ENCODE results near the gene CD209. TPM values are rescaled to one million over a fixed set of nuclear protein-coding genes. Genes with fewer than 3 reads are reported as not detected.

The CD209 gene
- polyA plus RNA-seq, 1 experiment = not detected

GRCh38 chr19:7744199-7744786 lies 3.0 kb downstream of the CD209 start:
- no peaks in the 10 kb centered on the region for H3K9me3 ChIP-seq (ENCODE audit: control insufficient read depth, insufficient read depth, low read length)
- TF ChIP-seq, protein P1, sequence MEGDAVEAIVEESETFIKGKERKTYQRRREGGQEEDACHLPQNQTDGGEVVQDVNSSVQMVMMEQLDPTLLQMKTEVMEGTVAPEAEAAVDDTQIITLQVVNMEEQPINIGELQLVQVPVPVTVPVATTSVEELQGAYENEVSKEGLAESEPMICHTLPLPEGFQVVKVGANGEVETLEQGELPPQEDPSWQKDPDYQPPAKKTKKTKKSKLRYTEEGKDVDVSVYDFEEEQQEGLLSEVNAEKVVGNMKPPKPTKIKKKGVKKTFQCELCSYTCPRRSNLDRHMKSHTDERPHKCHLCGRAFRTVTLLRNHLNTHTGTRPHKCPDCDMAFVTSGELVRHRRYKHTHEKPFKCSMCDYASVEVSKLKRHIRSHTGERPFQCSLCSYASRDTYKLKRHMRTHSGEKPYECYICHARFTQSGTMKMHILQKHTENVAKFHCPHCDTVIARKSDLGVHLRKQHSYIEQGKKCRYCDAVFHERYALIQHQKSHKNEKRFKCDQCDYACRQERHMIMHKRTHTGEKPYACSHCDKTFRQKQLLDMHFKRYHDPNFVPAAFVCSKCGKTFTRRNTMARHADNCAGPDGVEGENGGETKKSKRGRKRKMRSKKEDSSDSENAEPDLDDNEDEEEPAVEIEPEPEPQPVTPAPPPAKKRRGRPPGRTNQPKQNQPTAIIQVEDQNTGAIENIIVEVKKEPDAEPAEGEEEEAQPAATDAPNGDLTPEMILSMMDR (IDR thresholded peaks at IDR 0.05; ENCODE audit: low read depth, low read length) = no peak
- H3K27me3 ChIP-seq (ENCODE audit: control insufficient read depth, insufficient read depth, low read length) = peaks cover 3% of the 10 kb centered on the region
- H3K27ac ChIP-seq (ENCODE audit: low read depth, low read length) = no peak overlapping the region
- ChIA-PET CTCF (interaction anchor here (0.5 kb wide), 1 partner anchor 1227 kb away, joined by 5 read pairs; no protein-coding TSS in a partner anchor), POLR2A (no interaction called here)
- no peak overlapping the region for H3K4me3 ChIP-seq (ENCODE audit: low read depth, low read length)
- DNase-seq (ENCODE audit: low read depth, low spot score) = no peak

- H3K27ac ChIP-seq (ENCODE audit: low read depth, low read length) = no peak overlapping the region
- no peak for DNase-seq (ENCODE audit: low read depth, low spot score)
- ChIA-PET CTCF (no interaction called here), POLR2A (no interaction called here)
- H3K27me3 ChIP-seq (ENCODE audit: control insufficient read depth, insufficient read depth, low read length) = peaks cover 3% of the 10 kb centered on the region
- H3K9me3 ChIP-seq (ENCODE audit: control insufficient read depth, insufficient read depth, low read length) = no peaks in the 10 kb centered on the region
- TF ChIP-seq, protein P1 (IDR thresholded peaks at IDR 0.05; ENCODE audit: low read depth, low read length) = no peak
- no peak overlapping the region for H3K4me3 ChIP-seq (ENCODE audit: low read depth, low read length)
Observed at GRCh38 chr19:7743425-7743841, 3.9 kb downstream of the CD209 start.

GRCh38 chr19:7742991-7743390 lies 4.3 kb downstream of the CD209 start:
- no peak overlapping the region for H3K27ac ChIP-seq (ENCODE audit: low read depth, low read length)
- TF ChIP-seq, protein P1 (IDR thresholded peaks at IDR 0.05; ENCODE audit: low read depth, low read length) = no peak
- H3K4me3 ChIP-seq (ENCODE audit: low read depth, low read length) = no peak overlapping the region
- ChIA-PET CTCF (no interaction called here), POLR2A (interaction anchor here (0.7 kb wide), 1 partner anchor 297 kb away, joined by 8 read pairs; no protein-coding TSS in a partner anchor)
- DNase-seq (ENCODE audit: low read depth, low spot score) = no peak
- H3K9me3 ChIP-seq (ENCODE audit: control insufficient read depth, insufficient read depth, low read length) = no peaks in the 10 kb centered on the region
- peaks cover 3% of the 10 kb centered on the region for H3K27me3 ChIP-seq (ENCODE audit: control insufficient read depth, insufficient read depth, low read length)

DNA sequence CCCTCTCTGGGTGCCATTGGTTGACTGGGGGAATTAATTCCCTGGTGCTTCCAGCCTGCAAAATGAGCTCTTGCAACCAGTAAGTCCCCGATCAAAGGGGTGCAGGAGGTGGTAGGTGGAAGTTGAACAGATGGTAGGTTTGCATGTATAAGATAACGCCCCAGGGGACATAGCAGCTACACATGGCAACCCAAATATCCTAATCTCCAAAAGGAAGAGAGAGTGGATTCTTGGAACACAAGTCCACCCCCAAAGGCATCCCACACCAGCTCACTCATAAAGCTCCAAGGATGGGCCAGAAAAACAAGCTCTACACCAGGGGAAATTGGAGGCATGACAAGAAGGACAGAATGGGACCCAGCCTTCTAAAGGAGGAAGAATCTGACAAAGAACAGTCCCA lies 4.8 kb downstream of the CD209 start:
- TF ChIP-seq, protein P1 (IDR thresholded peaks at IDR 0.05; ENCODE audit: low read depth, low read length) = no peak
- Histone ChIP-seq H3K9me3 (ENCODE audit: control insufficient read depth, insufficient read depth, low read length) (no peaks in the 10 kb centered on the region), H3K4me3 (ENCODE audit: low read depth, low read length) (no peak overlapping the region), H3K27ac (ENCODE audit: low read depth, low read length) (no peak overlapping the region), H3K27me3 (ENCODE audit: control insufficient read depth, insufficient read depth, low read length) (peaks cover 3% of the 10 kb centered on the region)
- DNase-seq (ENCODE audit: low read depth, low spot score) = no peak
- POLR2A ChIA-PET = interaction anchor here (0.7 kb wide), 1 partner anchor 296 kb away, joined by 8 read pairs; no protein-coding TSS in a partner anchor
- CTCF ChIA-PET = no interaction called here

DNA sequence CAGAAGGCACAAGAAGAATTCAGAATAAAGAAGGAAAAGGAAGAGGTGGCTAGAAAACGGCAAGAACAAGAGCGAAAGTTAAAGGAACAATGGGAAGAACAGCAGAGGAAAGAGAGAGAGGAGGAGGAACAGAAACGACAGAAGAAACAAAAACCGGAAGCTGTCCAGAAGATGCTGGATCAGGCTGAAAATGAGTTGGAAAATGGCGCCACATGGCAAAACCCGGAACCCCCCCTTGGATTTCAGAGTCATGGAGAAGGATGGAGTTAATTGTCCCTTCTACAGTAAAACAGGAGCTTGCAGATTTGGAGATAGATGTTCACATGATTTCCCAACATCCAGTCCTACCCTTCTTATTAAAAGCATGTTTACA lies 6.7 kb downstream of the CD209 start:
- no peak overlapping the region for H3K27ac ChIP-seq (ENCODE audit: low read depth, low read length)
- H3K4me3 ChIP-seq (ENCODE audit: low read depth, low read length) = no peak overlapping the region
- CTCF ChIA-PET = no interaction called here
- H3K27me3 ChIP-seq (ENCODE audit: control insufficient read depth, insufficient read depth, low read length) = peaks cover 3% of the 10 kb centered on the region
- POLR2A ChIA-PET = no interaction called here
- H3K9me3 ChIP-seq (ENCODE audit: control insufficient read depth, insufficient read depth, low read length) = no peaks in the 10 kb centered on the region
- TF ChIP-seq, protein P1 (IDR thresholded peaks at IDR 0.05; ENCODE audit: low read depth, low read length) = no peak
- DNase-seq (ENCODE audit: low read depth, low spot score) = no peak

Data from AG04450 (cell line).